Ishikawa (cell line): Measurements from ENCODE around the gene DNAJC18.

Source experiments
- CEBPB ChIP-seq: IDR thresholded peaks from 2 replicates; pipeline ENCODE4 v1.6.1; 2012
- CREB1 ChIP-seq: IDR thresholded peaks from 2 replicates; pipeline ENCODE4 v1.6.1; 2012; ENCODE audit warnings: low read depth
- EGR1 ChIP-seq: IDR thresholded peaks from 2 replicates; pipeline ENCODE4 v1.6.1; 2012
- EP300 ChIP-seq: IDR thresholded peaks from 2 replicates; pipeline ENCODE4 v1.6.1; 2012; ENCODE audit warnings: borderline replicate concordance
- FOXM1 ChIP-seq: IDR thresholded peaks from 2 replicates; pipeline ENCODE4 v1.6.1; 2012; ENCODE audit warnings: low read depth, borderline replicate concordance
- MAX ChIP-seq: IDR thresholded peaks from 2 replicates; pipeline ENCODE4 v1.6.1; 2012
- NFIC ChIP-seq: IDR thresholded peaks from 2 replicates; pipeline ENCODE4 v1.6.1; 2012
- RAD21 ChIP-seq: IDR thresholded peaks from 2 replicates; pipeline ENCODE4 v1.6.1; 2012; ENCODE audit warnings: low read depth
- REST ChIP-seq: IDR thresholded peaks from 2 replicates; pipeline ENCODE4 v1.6.1; 2012; ENCODE audit warnings: low read depth, mild to moderate bottlenecking
- TAF1 ChIP-seq: IDR thresholded peaks from 2 replicates; pipeline ENCODE4 v1.6.1; 2012; ENCODE audit warnings: low read depth, mild to moderate bottlenecking
- TCF12 ChIP-seq: IDR thresholded peaks from 2 replicates; pipeline ENCODE4 v1.6.1; 2012; ENCODE audit warnings: low read depth
- USF1 ChIP-seq: IDR thresholded peaks from 2 replicates; pipeline ENCODE4 v1.6.1; 2012
- YY1 ChIP-seq: IDR thresholded peaks from 2 replicates; pipeline ENCODE4 v1.6.1; 2012; ENCODE audit warnings: low read depth
- ZBTB7A ChIP-seq: IDR thresholded peaks from 2 replicates; pipeline ENCODE4 v1.6.1; 2012; ENCODE audit warnings: low read depth

- TF ChIP-seq MAX (no peak), REST (no peak), FOXM1 (no peak), CREB1 (no peak), TAF1 (no peak), NFIC (no peak), YY1 (no peak), ZBTB7A (no peak), TCF12 (no peak), EP300 (no peak), RAD21 (no peak), EGR1 (no peak), USF1 (no peak), CEBPB (no peak)
Measured at GRCh38 chr5:139461698-139462097, 22.4 kb upstream of the DNAJC18 start.
